HepG2 (cell line): ENCODE data around the gene C4orf17. TPM values are rescaled to one million over a fixed set of nuclear protein-coding genes. Genes with fewer than 3 reads are reported as not detected.
A peak's percentile ranks its signal among the peaks of the same experiment; 100 is the strongest.

Experiments used
- BHLHE40 ChIP-seq: IDR thresholded peaks from 2 replicates; pipeline ENCODE4 v1.6.1; 2011; ENCODE audit warnings: low read length, improper control_type of control experiment
- GABPA ChIP-seq, 2 experiments: IDR thresholded peaks; 2 replicates each; pipeline ENCODE4 v1.6.1; 2011 to 2016; ENCODE audit warnings: low read depth in 2 of 2, low read length in 1 of 2, missing biosample characterization in 1 of 2, missing genetic modification characterization in 1 of 2
- GABPB1 ChIP-seq: IDR thresholded peaks from 2 replicates; pipeline ENCODE4 v1.6.1; 2016; ENCODE audit warnings: mild to moderate bottlenecking, missing genetic modification reagents, moderate library complexity, missing compliant biosample characterization
- GATAD1 ChIP-seq: IDR thresholded peaks from 2 replicates; pipeline ENCODE4 v1.6.1; 2016; ENCODE audit warnings: missing genetic modification reagents, missing compliant biosample characterization
- HNRNPK ChIP-seq: fragments of 200-400 bp; formaldehyde crosslinking; IDR thresholded peaks from 2 replicates; pipeline ENCODE4 v1.6.1; 2018; ENCODE audit warnings: low read length, low read depth, moderate library complexity, mild to moderate bottlenecking; ENCODE audit not compliant: poor library complexity, severe bottlenecking
- MED8 ChIP-seq: sonication (generic); formaldehyde crosslinking; IDR thresholded peaks from 2 replicates; pipeline ENCODE4 v1.8.1; 2023; ENCODE audit warnings: mild to moderate bottlenecking, missing genetic modification reagents; ENCODE audit not compliant: insufficient replicate concordance
- NKX3-1 ChIP-seq: sonication (generic); formaldehyde crosslinking; IDR thresholded peaks from 2 replicates; pipeline ENCODE4 v1.5.0; 2020; ENCODE audit warnings: missing genetic modification reagents
- SATB2 ChIP-seq: sonication (generic); formaldehyde crosslinking; IDR thresholded peaks from 2 replicates; pipeline ENCODE4 v1.5.0; 2020; ENCODE audit warnings: missing genetic modification reagents
- SMAD3 ChIP-seq: sonication (generic); formaldehyde crosslinking; IDR thresholded peaks from 2 replicates; pipeline ENCODE4 v1.4.0; 2020; ENCODE audit warnings: missing genetic modification reagents
- SMC3 ChIP-seq: IDR thresholded peaks from 2 replicates; pipeline ENCODE4 v1.6.1; 2011; ENCODE audit warnings: low read length, improper control_type of control experiment
- SUZ12 ChIP-seq: fragments of 150-350 bp; IDR thresholded peaks from 2 replicates; pipeline ENCODE4 v1.6.1; 2014; ENCODE audit warnings: low read depth, low read length
- TCF12 ChIP-seq, 2 experiments: fragments of 450-650 bp in 1 of 2; sonication (generic) in 1 of 2; formaldehyde crosslinking in 1 of 2; IDR thresholded peaks; 2 replicates each; pipeline versions ENCODE4 v1.6.1 to v1.8.0; 2017 to 2022; ENCODE audit warnings: antibody characterized with exemption in 1 of 2, mild to moderate bottlenecking in 1 of 2, missing genetic modification reagents in 1 of 2, moderate library complexity in 1 of 2
- ZBTB8A ChIP-seq: sonication (generic); formaldehyde crosslinking; IDR thresholded peaks from 2 replicates; pipeline ENCODE4 v1.4.0; 2020; ENCODE audit warnings: mild to moderate bottlenecking, low read depth, missing genetic modification reagents, borderline replicate concordance
- ZFP82 ChIP-seq: sonication (generic); formaldehyde crosslinking; IDR thresholded peaks from 2 replicates; pipeline ENCODE4 v1.5.1; 2020; ENCODE audit warnings: mild to moderate bottlenecking, missing genetic modification reagents, borderline replicate concordance
- ZNF547 ChIP-seq: sonication (generic); formaldehyde crosslinking; IDR thresholded peaks from 2 replicates; pipeline ENCODE4 v1.5.1; 2020; ENCODE audit warnings: mild to moderate bottlenecking, missing genetic modification reagents
- ZNF569 ChIP-seq: sonication (generic); formaldehyde crosslinking; IDR thresholded peaks from 2 replicates; pipeline ENCODE4 v1.5.0; 2020; ENCODE audit warnings: mild to moderate bottlenecking, missing genetic modification reagents, moderate library complexity, borderline replicate concordance
- ZNF788 ChIP-seq: sonication (generic); formaldehyde crosslinking; IDR thresholded peaks from 2 replicates; pipeline ENCODE4 v1.5.0; 2020; ENCODE audit warnings: mild to moderate bottlenecking, missing genetic modification reagents, borderline replicate concordance
- polyA plus RNA-seq, 8 experiments: library from polyadenylated mRNA; depleted of rRNA in 3 of 8; stranded (reverse) in 7 of 8; unstranded in 1 of 8; fragments of >200 nt; fragmentation: Illumina TruSeq in 4 of 8; extraction: Trizol in 4 of 8; gene quantifications; 2 replicates each; pipeline versions ENCODE4 v1.2.1 to v1.2.3, GENCODE V29; 2011 to 2016; ENCODE audit warnings: low read depth in 4 of 8, missing spikeins in 1 of 8, mixed read lengths in 1 of 8; ENCODE audit not compliant: insufficient read depth in 1 of 8
- total RNA-seq, 5 experiments: library from RNA; depleted of rRNA; stranded (reverse); fragments of >200 nt; fragmentation: Illumina TruSeq; extraction: Trizol; gene quantifications; 2 replicates each; pipeline ENCODE4 v1.2.3, GENCODE V29; 2016; ENCODE audit warnings: low read depth in 1 of 5
- TF ChIP-seq, protein P1 (sequence below): sonication (generic); formaldehyde crosslinking; IDR thresholded peaks from 2 replicates; pipeline ENCODE4 v1.9.0; 2021; ENCODE audit warnings: missing genetic modification reagents, mild to moderate bottlenecking, borderline replicate concordance
- TF ChIP-seq, protein P2 (sequence below): sonication (generic); formaldehyde crosslinking; IDR thresholded peaks from 2 replicates; pipeline ENCODE4 v1.5.1; 2020; ENCODE audit warnings: missing genetic modification reagents, mild to moderate bottlenecking, borderline replicate concordance
- TF ChIP-seq, protein P3 (sequence below), 2 experiments: sonication (generic) in 1 of 2; formaldehyde crosslinking in 1 of 2; IDR thresholded peaks; 2 replicates each; pipeline versions ENCODE4 v1.5.1 to v1.6.1; 2011 to 2020; ENCODE audit warnings: borderline replicate concordance in 1 of 2, low read depth in 1 of 2, low read length in 1 of 2, mild to moderate bottlenecking in 1 of 2, missing genetic modification reagents in 1 of 2, moderate library complexity in 1 of 2

The C4orf17 gene
- total and polyA plus RNA-seq, 2 of the 13 experiments (the other 11 are each of a cell fraction or from before 2014, with no cell fraction given): not detected

DNA sequence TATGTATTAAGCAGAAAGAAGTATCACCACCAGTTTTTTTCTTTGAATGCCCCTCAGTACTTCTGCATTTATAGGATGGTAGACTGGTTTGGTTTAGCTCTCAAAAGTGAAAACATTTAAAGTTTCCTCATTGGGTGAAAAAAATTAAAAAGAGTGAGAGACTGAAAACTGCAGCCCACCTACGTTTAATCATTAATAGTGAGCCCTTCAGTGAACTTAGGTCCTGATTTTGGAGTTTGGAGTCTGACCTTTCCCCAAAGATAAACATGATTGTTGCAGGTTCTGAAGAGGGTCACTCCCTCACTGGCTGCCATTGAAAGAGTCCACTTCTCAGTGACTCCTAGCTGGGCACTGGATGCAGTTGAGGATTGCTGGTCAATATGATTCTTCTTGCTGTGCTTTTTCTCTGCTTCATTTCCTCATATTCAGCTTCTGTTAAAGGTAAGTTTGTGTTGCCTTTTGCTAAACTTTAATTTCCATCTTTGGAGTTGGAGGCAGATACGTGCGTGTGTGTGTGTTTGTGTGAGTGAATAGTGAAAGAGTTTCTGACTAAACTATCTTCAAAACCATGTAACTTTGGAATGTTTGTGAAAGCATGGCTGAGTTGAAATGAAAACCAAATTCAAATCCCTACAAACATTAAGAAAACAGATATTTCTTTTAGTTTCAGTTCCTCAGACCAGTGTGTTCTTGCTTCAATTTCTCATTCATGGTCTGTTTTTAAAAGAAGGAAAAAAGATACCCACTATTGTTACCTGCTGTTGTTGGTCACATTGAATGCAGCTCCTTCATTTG lies 63.9 kb downstream of the C4orf17 start, which contains the start of gene MTTP (continued):
- TF ChIP-seq GABPB1 (CRISPR knock-in tag) (no peak), BHLHE40 (no peak), ZFP82 (CRISPR knock-in tag) (no peak), HNRNPK (no peak), SUZ12 (no peak), TCF12 (IDR thresholded peaks at IDR 0.05) (no peak), TCF12 (CRISPR knock-in tag; IDR thresholded peaks at IDR 0.05) (no peak), SATB2 (CRISPR knock-in tag) (peak; percentile 29; the same call in 1 of the 2 replicates), NKX3-1 (CRISPR knock-in tag) (no peak), ZNF547 (CRISPR knock-in tag) (0 out of 2 replicates have a peak, but pooled peaks have one; percentile 58), ZNF569 (no peak), GATAD1 (CRISPR knock-in tag) (peak; percentile 41; the same call in 1 of the 2 replicates), GABPA (IDR thresholded peaks at IDR 0.05; ENCODE audit: low read depth, low read length) (no peak), GABPA (CRISPR knock-in tag; IDR thresholded peaks at IDR 0.05; ENCODE audit: low read depth) (no peak), ZBTB8A (CRISPR knock-in tag) (no peak), MED8 (CRISPR knock-in tag) (no peak), SMC3 (no peak; the same call in 1 of the 2 replicates), ZNF788 (CRISPR knock-in tag) (no peak), SMAD3 (CRISPR knock-in tag) (peak; percentile 60; the same call in 1 of the 2 replicates)
- TF ChIP-seq, protein P1, sequence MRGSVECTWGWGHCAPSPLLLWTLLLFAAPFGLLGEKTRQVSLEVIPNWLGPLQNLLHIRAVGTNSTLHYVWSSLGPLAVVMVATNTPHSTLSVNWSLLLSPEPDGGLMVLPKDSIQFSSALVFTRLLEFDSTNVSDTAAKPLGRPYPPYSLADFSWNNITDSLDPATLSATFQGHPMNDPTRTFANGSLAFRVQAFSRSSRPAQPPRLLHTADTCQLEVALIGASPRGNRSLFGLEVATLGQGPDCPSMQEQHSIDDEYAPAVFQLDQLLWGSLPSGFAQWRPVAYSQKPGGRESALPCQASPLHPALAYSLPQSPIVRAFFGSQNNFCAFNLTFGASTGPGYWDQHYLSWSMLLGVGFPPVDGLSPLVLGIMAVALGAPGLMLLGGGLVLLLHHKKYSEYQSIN: no peak
- TF ChIP-seq, protein P2, sequence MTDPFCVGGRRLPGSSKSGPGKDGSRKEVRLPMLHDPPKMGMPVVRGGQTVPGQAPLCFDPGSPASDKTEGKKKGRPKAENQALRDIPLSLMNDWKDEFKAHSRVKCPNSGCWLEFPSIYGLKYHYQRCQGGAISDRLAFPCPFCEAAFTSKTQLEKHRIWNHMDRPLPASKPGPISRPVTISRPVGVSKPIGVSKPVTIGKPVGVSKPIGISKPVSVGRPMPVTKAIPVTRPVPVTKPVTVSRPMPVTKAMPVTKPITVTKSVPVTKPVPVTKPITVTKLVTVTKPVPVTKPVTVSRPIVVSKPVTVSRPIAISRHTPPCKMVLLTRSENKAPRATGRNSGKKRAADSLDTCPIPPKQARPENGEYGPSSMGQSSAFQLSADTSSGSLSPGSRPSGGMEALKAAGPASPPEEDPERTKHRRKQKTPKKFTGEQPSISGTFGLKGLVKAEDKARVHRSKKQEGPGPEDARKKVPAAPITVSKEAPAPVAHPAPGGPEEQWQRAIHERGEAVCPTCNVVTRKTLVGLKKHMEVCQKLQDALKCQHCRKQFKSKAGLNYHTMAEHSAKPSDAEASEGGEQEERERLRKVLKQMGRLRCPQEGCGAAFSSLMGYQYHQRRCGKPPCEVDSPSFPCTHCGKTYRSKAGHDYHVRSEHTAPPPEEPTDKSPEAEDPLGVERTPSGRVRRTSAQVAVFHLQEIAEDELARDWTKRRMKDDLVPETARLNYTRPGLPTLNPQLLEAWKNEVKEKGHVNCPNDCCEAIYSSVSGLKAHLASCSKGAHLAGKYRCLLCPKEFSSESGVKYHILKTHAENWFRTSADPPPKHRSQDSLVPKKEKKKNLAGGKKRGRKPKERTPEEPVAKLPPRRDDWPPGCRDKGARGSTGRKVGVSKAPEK (CRISPR knock-in tag): 0 out of 2 replicates have a peak, but pooled peaks have one; percentile 51
- TF ChIP-seq, protein P3, sequence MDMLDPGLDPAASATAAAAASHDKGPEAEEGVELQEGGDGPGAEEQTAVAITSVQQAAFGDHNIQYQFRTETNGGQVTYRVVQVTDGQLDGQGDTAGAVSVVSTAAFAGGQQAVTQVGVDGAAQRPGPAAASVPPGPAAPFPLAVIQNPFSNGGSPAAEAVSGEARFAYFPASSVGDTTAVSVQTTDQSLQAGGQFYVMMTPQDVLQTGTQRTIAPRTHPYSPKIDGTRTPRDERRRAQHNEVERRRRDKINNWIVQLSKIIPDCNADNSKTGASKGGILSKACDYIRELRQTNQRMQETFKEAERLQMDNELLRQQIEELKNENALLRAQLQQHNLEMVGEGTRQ (IDR thresholded peaks at IDR 0.05; ENCODE audit: low read depth, low read length): no peak
- TF ChIP-seq, protein P3 (CRISPR knock-in tag; IDR thresholded peaks at IDR 0.05; ENCODE audit: borderline replicate concordance): no peak
